Osteoblast (primary cell): ENCODE data around the gene BABAM1. TPM values are rescaled to one million over a fixed set of nuclear protein-coding genes. Genes with fewer than 3 reads are reported as not detected.

Source experiments
- DNase-seq: peaks from one replicate; pipeline ENCODE4 v3.0.0; 2011; ENCODE audit warnings: low spot score, mixed read lengths; ENCODE audit not compliant: insufficient read length; ENCODE audit errors: missing footprints
- H2AFZ ChIP-seq: 2 replicates; pipeline ENCODE4 v1.6.0; 2011; ENCODE audit warnings: mild to moderate bottlenecking, low read length
- H3K27ac ChIP-seq: 2 replicates; pipeline ENCODE4 v1.5.1; 2011; ENCODE audit warnings: mild to moderate bottlenecking, low read depth, low read length, moderate library complexity
- H3K27me3 ChIP-seq: 2 replicates; pipeline ENCODE4 v1.6.0; 2012; ENCODE audit warnings: mild to moderate bottlenecking, control low read depth, inconsistent platforms, low read length, moderate library complexity; ENCODE audit not compliant: insufficient read depth
- H3K36me3 ChIP-seq: 2 replicates; pipeline ENCODE4 v1.5.1; 2011; ENCODE audit warnings: mild to moderate bottlenecking, low read length, control low read depth, moderate library complexity; ENCODE audit not compliant: insufficient read depth
- H3K4me1 ChIP-seq: 2 replicates; pipeline ENCODE4 v1.5.1; 2011; ENCODE audit warnings: mild to moderate bottlenecking, low read length, control low read depth, moderate library complexity; ENCODE audit not compliant: insufficient read depth
- H3K4me2 ChIP-seq: 2 replicates; pipeline ENCODE4 v1.6.0; 2011; ENCODE audit warnings: mild to moderate bottlenecking, low read length; ENCODE audit not compliant: insufficient read depth
- H3K4me3 ChIP-seq: fragments of 200-600 bp; sonication (generic); 3 replicates; pipeline ENCODE4 v1.5.1; 2012; ENCODE audit warnings: mild to moderate bottlenecking, low read length, inconsistent platforms; ENCODE audit not compliant: insufficient read depth
- H3K79me2 ChIP-seq: 2 replicates; pipeline ENCODE4 v1.6.0; 2012; ENCODE audit warnings: mild to moderate bottlenecking, low read length, control low read depth, inconsistent platforms; ENCODE audit not compliant: insufficient read depth
- H3K9me3 ChIP-seq: 2 replicates; pipeline ENCODE4 v1.5.1; 2011; ENCODE audit warnings: low read depth, low read length, control low read depth
- H4K20me1 ChIP-seq: 2 replicates; pipeline ENCODE4 v1.6.0; 2012; ENCODE audit warnings: mild to moderate bottlenecking, low read length, control low read depth; ENCODE audit not compliant: insufficient read depth
- CTCF ChIP-seq: IDR thresholded peaks from 2 replicates; pipeline ENCODE4 v1.5.1; 2011; ENCODE audit warnings: mild to moderate bottlenecking, low read depth, low read length, moderate library complexity; ENCODE audit errors: extremely low read depth
- total RNA-seq: library from RNA; depleted of rRNA; stranded (reverse); fragments of >200 nt; gene quantifications from 2 replicates; pipeline ENCODE4 v1.2.3, GENCODE V29; 2012

BABAM1 gene
- total RNA-seq, 1 donor, result 76.7 TPM

- peaks cover 3% of the 10 kb centered on the region for H3K79me2 ChIP-seq
- no peak overlapping the region for H2AFZ ChIP-seq
- H3K4me1 ChIP-seq, result peaks cover 2% of the 10 kb centered on the region
- H3K36me3 ChIP-seq, result peaks cover 21% of the 10 kb centered on the region
- DNase-seq, result peak; percentile 79
- H3K4me2 ChIP-seq, result no peak overlapping the region
- no peak for TF ChIP-seq CTCF
- H3K27me3 ChIP-seq, result no peaks in the 10 kb centered on the region
- H4K20me1 ChIP-seq, result peaks cover 4% of the 10 kb centered on the region
- no peaks in the 10 kb centered on the region for H3K9me3 ChIP-seq
- no peak overlapping the region for H3K27ac ChIP-seq
- H3K4me3 ChIP-seq, result no peak overlapping the region
Observed at GRCh38 chr19:17319473-17320238, 52.4 kb downstream of the BABAM1 start.

GRCh38 chr19:17320435-17320834 lies 53.2 kb downstream of the BABAM1 start:
- H3K4me3 ChIP-seq, result no peak overlapping the region
- no peaks in the 10 kb centered on the region for H3K9me3 ChIP-seq
- TF ChIP-seq CTCF, result no peak
- peaks cover 17% of the 10 kb centered on the region for H3K36me3 ChIP-seq
- H3K4me2 ChIP-seq, result no peak overlapping the region
- H2AFZ ChIP-seq, result no peak overlapping the region
- peak; percentile 82 for DNase-seq
- peaks cover 3% of the 10 kb centered on the region for H3K79me2 ChIP-seq
- peaks cover 2% of the 10 kb centered on the region for H3K4me1 ChIP-seq
- H3K27ac ChIP-seq, result no peak overlapping the region
- H3K27me3 ChIP-seq, result no peaks in the 10 kb centered on the region
- H4K20me1 ChIP-seq, result peaks cover 4% of the 10 kb centered on the region

GRCh38 chr19:17321655-17322489 lies 54.6 kb downstream of the BABAM1 start:
- Histone ChIP-seq H3K27ac (no peak overlapping the region), H4K20me1 (peaks cover 2% of the 10 kb centered on the region), H3K4me1 (peaks cover 11% of the 10 kb centered on the region), H3K79me2 (no peaks in the 10 kb centered on the region), H2AFZ (no peak overlapping the region), H3K9me3 (no peaks in the 10 kb centered on the region), H3K4me3 (no peak overlapping the region), H3K27me3 (no peaks in the 10 kb centered on the region), H3K4me2 (no peak overlapping the region), H3K36me3 (peaks cover 9% of the 10 kb centered on the region)
- peak; percentile 79 for DNase-seq
- no peak for TF ChIP-seq CTCF

- Histone ChIP-seq H3K79me2 (no peaks in the 10 kb centered on the region), H4K20me1 (peaks cover 2% of the 10 kb centered on the region), H3K36me3 (peaks cover 9% of the 10 kb centered on the region), H3K9me3 (no peaks in the 10 kb centered on the region), H3K4me1 (peaks cover 11% of the 10 kb centered on the region), H3K27ac (no peak overlapping the region), H3K27me3 (no peaks in the 10 kb centered on the region), H3K4me3 (no peak overlapping the region), H2AFZ (no peak overlapping the region), H3K4me2 (no peak overlapping the region)
- peak; percentile 90 for DNase-seq
- no peak for TF ChIP-seq CTCF
Observed at GRCh38 chr19:17322854-17323253, 55.6 kb downstream of the BABAM1 start.
